IMR-90 (cell line): ENCODE results near the gene FAT1. TPM values are rescaled to one million over a fixed set of nuclear protein-coding genes. Genes with fewer than 3 reads are reported as not detected.

Source experiments
- ATAC-seq: fragments of 200-7000 bp; cut with Tn5 transposase; 2 replicates; pipeline ENCODE4 v1.9.1; 2020; ENCODE audit warnings: low read depth, mild to moderate bottlenecking, moderate library complexity
- BruUV-seq: library from RNA; stranded (reverse); fragments of 400-500 nt; replicated peaks from 2 replicates; lab custom pipeline; 2021; lab: Mats Ljungman, UMichigan
- CTCF ChIA-PET: fragments of 300-600 bp; formaldehyde crosslinking; extraction: SDS; loops from one replicate; lab custom pipeline; 2021; ENCODE audit warnings: antibody characterized with exemption; lab: Yijun Ruan, JAX
- POLR2A ChIA-PET: fragments of 300-600 bp; sonication (Branson Sonifier 250); formaldehyde crosslinking; loops from one replicate; lab custom pipeline; 2022; ENCODE audit warnings: antibody characterized with exemption; ENCODE audit not compliant: unreplicated experiment; lab: Charles Lee
- DNase-seq: peaks from one replicate; pipeline ENCODE4 v3.0.0; 2013
- H2AFZ ChIP-seq: replicated peaks from 2 replicates; pipeline ENCODE3; 2013; ENCODE audit warnings: low read length, mild to moderate bottlenecking; ENCODE audit not compliant: poor library complexity
- H2AK5ac ChIP-seq: 2 replicates; pipeline ENCODE4 v1.6.1; 2013; ENCODE audit warnings: low read depth, low read length, inconsistent platforms
- H2AK9ac ChIP-seq: replicated peaks from 2 replicates; pipeline ENCODE3; 2013; ENCODE audit warnings: mild to moderate bottlenecking, low read depth, low read length, moderate library complexity; ENCODE audit not compliant: poor library complexity
- H2BK120ac ChIP-seq: 2 replicates; pipeline ENCODE4 v1.6.1; 2013; ENCODE audit warnings: low read depth, low read length, inconsistent platforms
- H2BK15ac ChIP-seq: 3 replicates; pipeline ENCODE4 v1.6.1; 2013; ENCODE audit warnings: low read depth, low read length, inconsistent platforms
- H2BK20ac ChIP-seq: 2 replicates; pipeline ENCODE4 v1.6.1; 2013; ENCODE audit warnings: low read depth, mild to moderate bottlenecking, inconsistent platforms, low read length, moderate library complexity
- H2BK5ac ChIP-seq: 2 replicates; pipeline ENCODE4 v1.6.1; 2013; ENCODE audit warnings: mild to moderate bottlenecking, low read depth, low read length, inconsistent platforms; ENCODE audit not compliant: poor library complexity, severe bottlenecking
- H3K14ac ChIP-seq: replicated peaks from 2 replicates; pipeline ENCODE4 v1.6.1; 2013; ENCODE audit warnings: low read depth, low read length, inconsistent platforms
- H3K18ac ChIP-seq: 2 replicates; pipeline ENCODE4 v1.6.1; 2013; ENCODE audit warnings: low read depth, low read length, control low read depth
- H3K23ac ChIP-seq: 2 replicates; pipeline ENCODE4 v1.6.1; 2013; ENCODE audit warnings: low read depth, low read length, inconsistent platforms
- H3K27ac ChIP-seq: 2 replicates; pipeline ENCODE4 v1.5.1; 2013; ENCODE audit warnings: mild to moderate bottlenecking, control low read depth, low read length; ENCODE audit not compliant: insufficient read depth
- H3K27me3 ChIP-seq: 2 replicates; pipeline ENCODE4 v1.6.1; 2013; ENCODE audit warnings: low read length; ENCODE audit not compliant: control insufficient read depth, insufficient read depth
- H3K36me3 ChIP-seq: 2 replicates; pipeline ENCODE4 v1.6.1; 2013; ENCODE audit warnings: low read length, mixed read lengths; ENCODE audit not compliant: control insufficient read depth, insufficient read depth
- H3K4ac ChIP-seq: 2 replicates; pipeline ENCODE4 v1.6.1; 2013; ENCODE audit warnings: low read depth, low read length, inconsistent platforms
- H3K4me1 ChIP-seq: 2 replicates; pipeline ENCODE4 v1.6.1; 2013; ENCODE audit warnings: low read length, mixed read lengths; ENCODE audit not compliant: control insufficient read depth, insufficient read depth
- H3K4me2 ChIP-seq: 2 replicates; pipeline ENCODE4 v1.6.1; 2013; ENCODE audit warnings: low read depth, mild to moderate bottlenecking, control low read depth, low read length, moderate library complexity
- H3K4me3 ChIP-seq: 2 replicates; pipeline ENCODE4 v1.5.1; 2013; ENCODE audit warnings: low read depth, mild to moderate bottlenecking, control low read depth, low read length, moderate library complexity; ENCODE audit not compliant: insufficient read depth
- H3K56ac ChIP-seq: 2 replicates; pipeline ENCODE4 v1.6.1; 2013; ENCODE audit warnings: low read length, inconsistent platforms; ENCODE audit not compliant: insufficient read depth; ENCODE audit errors: extremely low read depth
- H3K79me1 ChIP-seq, 2 experiments: 2 replicates each; pipeline ENCODE4 v1.6.1; 2013; ENCODE audit warnings: low read length in 2 of 2, inconsistent platforms in 1 of 2, low read depth in 1 of 2
- H3K9ac ChIP-seq: 2 replicates; pipeline ENCODE4 v1.6.1; 2013; ENCODE audit warnings: low read depth, low read length, control low read depth
- H3K9me1 ChIP-seq: 2 replicates; pipeline ENCODE4 v1.6.1; 2013; ENCODE audit warnings: low read length, inconsistent platforms; ENCODE audit not compliant: insufficient read depth
- H3K9me3 ChIP-seq: 2 replicates; pipeline ENCODE4 v1.6.1; 2013; ENCODE audit warnings: low read length; ENCODE audit not compliant: control insufficient read depth, insufficient read depth
- H4K20me1 ChIP-seq: 2 replicates; pipeline ENCODE4 v1.6.1; 2013; ENCODE audit warnings: low read length, inconsistent platforms; ENCODE audit not compliant: insufficient read depth
- H4K5ac ChIP-seq: 2 replicates; pipeline ENCODE4 v1.6.1; 2013; ENCODE audit warnings: mild to moderate bottlenecking, low read depth, low read length, control low read depth
- H4K8ac ChIP-seq, 2 experiments: 2 replicates each; pipeline ENCODE4 v1.6.1; 2013; ENCODE audit warnings: low read depth in 2 of 2, low read length in 2 of 2, control low read depth in 1 of 2, inconsistent platforms in 1 of 2
- H4K91ac ChIP-seq: 2 replicates; pipeline ENCODE4 v1.6.1; 2013; ENCODE audit warnings: low read depth, low read length, inconsistent platforms; ENCODE audit not compliant: insufficient read depth
- CEBPB ChIP-seq: IDR thresholded peaks from 2 replicates; pipeline ENCODE4 v1.6.1; 2012; ENCODE audit warnings: low read depth, low read length, improper control_type of control experiment
- CHD1 ChIP-seq: IDR thresholded peaks from 2 replicates; pipeline ENCODE4 v1.6.1; 2012; ENCODE audit warnings: low read depth, low read length, improper control_type of control experiment
- ELK1 ChIP-seq: fragments of 150-350 bp; IDR thresholded peaks from 2 replicates; pipeline ENCODE4 v1.6.1; 2016; ENCODE audit warnings: low read depth, mild to moderate bottlenecking, low read length, moderate library complexity, borderline replicate concordance
- FOS ChIP-seq: fragments of 150-350 bp; IDR thresholded peaks from 2 replicates; pipeline ENCODE4 v1.6.1; 2016; ENCODE audit warnings: low read depth, low read length
- MAFK ChIP-seq: IDR thresholded peaks from 2 replicates; pipeline ENCODE4 v1.6.1; 2012; ENCODE audit warnings: low read depth, low read length, improper control_type of control experiment
- NFE2L2 ChIP-seq: fragments of 150-350 bp; IDR thresholded peaks from 2 replicates; pipeline ENCODE4 v1.6.1; 2016; ENCODE audit warnings: low read depth, mild to moderate bottlenecking, low read length
- POLR2A ChIP-seq: IDR thresholded peaks from 2 replicates; pipeline ENCODE4 v1.6.1; 2012; ENCODE audit warnings: mild to moderate bottlenecking, low read depth, low read length
- RCOR1 ChIP-seq: IDR thresholded peaks from 2 replicates; pipeline ENCODE4 v1.6.1; 2012; ENCODE audit warnings: mild to moderate bottlenecking, low read length, improper control_type of control experiment; ENCODE audit not compliant: insufficient replicate concordance
- USF2 ChIP-seq: fragments of 150-350 bp; IDR thresholded peaks from 2 replicates; pipeline ENCODE4 v1.6.1; 2017; ENCODE audit warnings: mild to moderate bottlenecking, antibody characterized with exemption, low read length, low read depth
- WGBS, 2 experiments: methylation state at CpG; one replicate each; pipeline versions ENCODE4 v1.1.5 to v1.1.7; 2013; ENCODE audit warnings: missing lambda C conversion rate in 2 of 2; ENCODE audit not compliant: insufficient read length in 1 of 2; ENCODE audit errors: extremely low coverage in 2 of 2; 5-methylcytosine and 5-hydroxymethylcytosine counted together
- dilution Hi-C: fragments of 300-500 bp; cut with HindIII; formaldehyde crosslinking; loops from one replicate; pipeline ENCODE4 v1.14.3; 2018; ENCODE audit warnings: low sequenced_read_pairs; ENCODE audit not compliant: unreplicated experiment
- in situ Hi-C: fragments of 300-500 bp; cut with MboI; formaldehyde crosslinking; loops from 3 replicates; pipeline ENCODE4 v1.14.3; 2019; ENCODE audit warnings: low sequenced_read_pairs, inconsistent platforms, mixed read lengths
- intact Hi-C: fragments of 100-400 bp; cut with micrococcal nuclease; formaldehyde crosslinking; loops from 2 replicates; pipeline ENCODE4 v1.10.0; 2022
- polyA plus RNA-seq, 3 experiments: library from polyadenylated mRNA; depleted of rRNA; stranded (reverse); fragments of >200 nt; gene quantifications; 2 replicates each; pipeline ENCODE4 v1.2.3, GENCODE V29; 2012; ENCODE audit warnings: low replicate concordance in 1 of 3
- total RNA-seq: library from RNA; depleted of rRNA; stranded (reverse); fragments of >200 nt; gene quantifications from 2 replicates; pipeline ENCODE4 v1.2.3, GENCODE V29; 2012

The FAT1 gene
- total and polyA plus RNA-seq, 2 of the 4 experiments (the other 2 are of a cell fraction) = 156 to 519 TPM

- intact Hi-C loops = loop anchor here (1.0 to 10.0 kb wide), 5 partner anchors 116 to 1182 kb away; no protein-coding TSS in a partner anchor
- H4K91ac ChIP-seq = peak overlapping the region; percentile 6; the same call in 1 of the 2 replicates
- no peak for ATAC-seq
- ChIA-PET POLR2A (no interaction called here), CTCF (interaction anchor here (0.6 kb wide), 1 partner anchor 86 kb away, joined by 4 read pairs; no protein-coding TSS in a partner anchor)
- H3K36me3 ChIP-seq = peaks cover 10% of the 10 kb centered on the region
- H2BK5ac ChIP-seq = peak overlapping the region; percentile 90
- H3K9me3 ChIP-seq = peaks cover 4% of the 10 kb centered on the region; the same call in 1 of the 2 replicates
- no peak overlapping the region for H2AK5ac ChIP-seq
- peaks cover 60% of the 10 kb centered on the region for H4K20me1 ChIP-seq
- peak overlapping the region; percentile 84 for H2AFZ ChIP-seq
- H3K4me2 ChIP-seq = peak overlapping the region; percentile 94
- H3K27ac ChIP-seq = peak overlapping the region; percentile 91
- H3K23ac ChIP-seq = peak overlapping the region; percentile 6; the same call in 1 of the 2 replicates
- DNase-seq = no peak
- peak overlapping the region; percentile 75; the same call in 1 of the 2 replicates for H3K14ac ChIP-seq
- H3K4me1 ChIP-seq = peaks cover 2% of the 10 kb centered on the region; the same call in 1 of the 2 replicates
- BruUV-seq = no TSS peak
- 0 out of 2 replicates have a peak, but pooled peaks cover 6% of the 10 kb centered on the region for H3K9me1 ChIP-seq
- peak overlapping the region; percentile 86 for H3K9ac ChIP-seq
- no peaks in the 10 kb centered on the region for H3K27me3 ChIP-seq
- peak overlapping the region; percentile 83 for H3K56ac ChIP-seq
- peaks cover 0 to 18% of the 10 kb centered on the region in 2 experiments; a peak in 3 of 4 replicates for H3K79me1 ChIP-seq
- peak overlapping the region; percentile 76 for H2AK9ac ChIP-seq
- dilution Hi-C loops = no loop called here
- H2BK120ac ChIP-seq = 0 out of 2 replicates have a peak overlapping the region, but pooled peaks have one; percentile 37
- no peak for TF ChIP-seq CEBPB
- no peak for TF ChIP-seq FOS
- no peak for TF ChIP-seq CHD1
- TF ChIP-seq RCOR1 = no peak
- no peak for TF ChIP-seq POLR2A
- no peak for TF ChIP-seq MAFK
- no peak for TF ChIP-seq NFE2L2
- no peak for TF ChIP-seq USF2
- TF ChIP-seq ELK1 = no peak
- H3K4me3 ChIP-seq = peak overlapping the region; percentile 89
- H3K18ac ChIP-seq = peak overlapping the region; percentile 36
- no peak overlapping the region for H2BK15ac ChIP-seq
- peak overlapping the region; percentile 62 for H3K4ac ChIP-seq
- in situ Hi-C loops = loop anchor here (10.0 kb wide), 1 partner anchor 882 kb away; no protein-coding TSS in a partner anchor
- no peak overlapping the region; the same call in 1 of the 2 replicates for H2BK20ac ChIP-seq
- peak overlapping the region in 1 of 2 experiments; percentile 12; a peak in 1 of 4 replicates for H4K8ac ChIP-seq
- 1% methylated on average over 9 of the region's 16 CpGs; no CpG with 5 or more reads in 1 of the 2 experiments for WGBS, 2 experiments
- no peak overlapping the region for H4K5ac ChIP-seq
Measured at GRCh38 chr4:186722796-186723291, 812 bp downstream of the FAT1 start.
